ENCODE measurements around the gene CCNK.

CCNK gene

GRCh38 chr14:99466758-99467157 lies 14.5 kb upstream of the CCNK start:
- Histone ChIP-seq H3K4me3 (ENCODE audit: extremely low read depth, insufficient read depth, low read length, poor library complexity, severe bottlenecking) (no peak overlapping the region), H3K27ac (ENCODE audit: low read depth, low read length, severe bottlenecking) (no peak overlapping the region), H3K36me3 (ENCODE audit: control insufficient read depth, insufficient read depth, low read length) (peaks cover 33% of the 10 kb centered on the region), H3K4me1 (ENCODE audit: control insufficient read depth, insufficient read depth, low read length, poor library complexity, severe bottlenecking) (peaks cover 4% of the 10 kb centered on the region), H3K9me3 (ENCODE audit: control insufficient read depth, low read length) (no peaks in the 10 kb centered on the region)
- WGBS, 2 experiments (ENCODE audit: insufficient coverage in 2 of 2), result 100% methylated on average over 1 to 2 of the region's 3 CpGs

GRCh38 chr14:99467336-99468078 lies 13.7 kb upstream of the CCNK start:
- 89 to 92% methylated on average over 7 to 8 of the region's 9 CpGs for WGBS, 2 experiments (ENCODE audit: insufficient coverage in 2 of 2)
- no peak overlapping the region for H3K4me3 ChIP-seq (ENCODE audit: extremely low read depth, insufficient read depth, low read length, poor library complexity, severe bottlenecking)
- peaks cover 28% of the 10 kb centered on the region for H3K36me3 ChIP-seq (ENCODE audit: control insufficient read depth, insufficient read depth, low read length)
- no peak overlapping the region for H3K27ac ChIP-seq (ENCODE audit: low read depth, low read length, severe bottlenecking)
- H3K4me1 ChIP-seq (ENCODE audit: control insufficient read depth, insufficient read depth, low read length, poor library complexity, severe bottlenecking), result peaks cover 4% of the 10 kb centered on the region
- H3K9me3 ChIP-seq (ENCODE audit: control insufficient read depth, low read length), result no peaks in the 10 kb centered on the region

GRCh38 chr14:99468081-99468480 lies 13.1 kb upstream of the CCNK start:
- 91 to 100% methylated on average over 1 to 2 of the region's 4 CpGs for WGBS, 2 experiments (ENCODE audit: insufficient coverage in 2 of 2)
- no peak overlapping the region for H3K27ac ChIP-seq (ENCODE audit: low read depth, low read length, severe bottlenecking)
- peaks cover 22% of the 10 kb centered on the region for H3K36me3 ChIP-seq (ENCODE audit: control insufficient read depth, insufficient read depth, low read length)
- peaks cover 4% of the 10 kb centered on the region for H3K4me1 ChIP-seq (ENCODE audit: control insufficient read depth, insufficient read depth, low read length, poor library complexity, severe bottlenecking)
- no peak overlapping the region for H3K4me3 ChIP-seq (ENCODE audit: extremely low read depth, insufficient read depth, low read length, poor library complexity, severe bottlenecking)
- H3K9me3 ChIP-seq (ENCODE audit: control insufficient read depth, low read length), result no peaks in the 10 kb centered on the region

GRCh38 chr14:99468836-99469592 lies 12.2 kb upstream of the CCNK start:
- Histone ChIP-seq H3K27ac (ENCODE audit: low read depth, low read length, severe bottlenecking) (no peak overlapping the region), H3K36me3 (ENCODE audit: control insufficient read depth, insufficient read depth, low read length) (peaks cover 15% of the 10 kb centered on the region), H3K9me3 (ENCODE audit: control insufficient read depth, low read length) (no peaks in the 10 kb centered on the region), H3K4me3 (ENCODE audit: extremely low read depth, insufficient read depth, low read length, poor library complexity, severe bottlenecking) (no peak overlapping the region), H3K4me1 (ENCODE audit: control insufficient read depth, insufficient read depth, low read length, poor library complexity, severe bottlenecking) (peaks cover 4% of the 10 kb centered on the region)
- WGBS, 2 experiments (ENCODE audit: insufficient coverage in 2 of 2), result 89 to 90% methylated on average over 2 to 4 of the region's 8 CpGs

- no peak overlapping the region for H3K27ac ChIP-seq (ENCODE audit: low read depth, low read length, severe bottlenecking)
- H3K36me3 ChIP-seq (ENCODE audit: control insufficient read depth, insufficient read depth, low read length), result no peaks in the 10 kb centered on the region
- no peak overlapping the region for H3K4me3 ChIP-seq (ENCODE audit: extremely low read depth, insufficient read depth, low read length, poor library complexity, severe bottlenecking)
- H3K4me1 ChIP-seq (ENCODE audit: control insufficient read depth, insufficient read depth, low read length, poor library complexity, severe bottlenecking), result peaks cover 14% of the 10 kb centered on the region
- H3K9me3 ChIP-seq (ENCODE audit: control insufficient read depth, low read length), result no peaks in the 10 kb centered on the region
- 93 to 96% methylated on average over 7 of the region's 7 CpGs for WGBS, 2 experiments (ENCODE audit: insufficient coverage in 2 of 2)
Measured at GRCh38 chr14:99471731-99472130, 9.5 kb upstream of the CCNK start.

- H3K27ac ChIP-seq (ENCODE audit: low read depth, low read length, severe bottlenecking), result no peak overlapping the region
- H3K4me3 ChIP-seq (ENCODE audit: extremely low read depth, insufficient read depth, low read length, poor library complexity, severe bottlenecking), result no peak overlapping the region
- no peaks in the 10 kb centered on the region for H3K36me3 ChIP-seq (ENCODE audit: control insufficient read depth, insufficient read depth, low read length)
- peaks cover 15% of the 10 kb centered on the region for H3K4me1 ChIP-seq (ENCODE audit: control insufficient read depth, insufficient read depth, low read length, poor library complexity, severe bottlenecking)
- no peaks in the 10 kb centered on the region for H3K9me3 ChIP-seq (ENCODE audit: control insufficient read depth, low read length)
- WGBS, 2 experiments (ENCODE audit: insufficient coverage in 2 of 2), result no CpG with 5 or more reads among the region's 4 CpGs
Measured at GRCh38 chr14:99472937-99473336, 8.3 kb upstream of the CCNK start.

- H3K4me3 ChIP-seq (ENCODE audit: extremely low read depth, insufficient read depth, low read length, poor library complexity, severe bottlenecking), result no peak overlapping the region
- no peaks in the 10 kb centered on the region for H3K9me3 ChIP-seq (ENCODE audit: control insufficient read depth, low read length)
- 100% methylated on average over 1 of the region's 3 CpGs; no CpG with 5 or more reads in 1 of the 2 experiments for WGBS, 2 experiments (ENCODE audit: insufficient coverage in 2 of 2)
- H3K36me3 ChIP-seq (ENCODE audit: control insufficient read depth, insufficient read depth, low read length), result no peaks in the 10 kb centered on the region
- peaks cover 16% of the 10 kb centered on the region for H3K4me1 ChIP-seq (ENCODE audit: control insufficient read depth, insufficient read depth, low read length, poor library complexity, severe bottlenecking)
- no peak overlapping the region for H3K27ac ChIP-seq (ENCODE audit: low read depth, low read length, severe bottlenecking)
Measured at GRCh38 chr14:99473458-99473857, 7.8 kb upstream of the CCNK start.

- 83 to 89% methylated on average over 7 to 9 of the region's 9 CpGs for whole genome bisulfite sequencing, 2 experiments (ENCODE audit: insufficient coverage in 2 of 2)
- Histone ChIP-seq H3K36me3 (ENCODE audit: control insufficient read depth, insufficient read depth, low read length) (no peaks in the 10 kb centered on the region), H3K4me1 (ENCODE audit: control insufficient read depth, insufficient read depth, low read length, poor library complexity, severe bottlenecking) (peaks cover 24% of the 10 kb centered on the region), H3K9me3 (ENCODE audit: control insufficient read depth, low read length) (no peaks in the 10 kb centered on the region), H3K27ac (ENCODE audit: low read depth, low read length, severe bottlenecking) (no peak overlapping the region), H3K4me3 (ENCODE audit: extremely low read depth, insufficient read depth, low read length, poor library complexity, severe bottlenecking) (no peak overlapping the region)
Measured at GRCh38 chr14:99475179-99475578, 6.0 kb upstream of the CCNK start.

GRCh38 chr14:99475660-99476059 lies 5.5 kb upstream of the CCNK start:
- 88 to 100% methylated on average over 1 of the region's 2 CpGs for WGBS, 2 experiments (ENCODE audit: insufficient coverage in 2 of 2)
- Histone ChIP-seq H3K27ac (ENCODE audit: low read depth, low read length, severe bottlenecking) (no peak overlapping the region), H3K4me3 (ENCODE audit: extremely low read depth, insufficient read depth, low read length, poor library complexity, severe bottlenecking) (no peak overlapping the region), H3K36me3 (ENCODE audit: control insufficient read depth, insufficient read depth, low read length) (no peaks in the 10 kb centered on the region), H3K4me1 (ENCODE audit: control insufficient read depth, insufficient read depth, low read length, poor library complexity, severe bottlenecking) (peaks cover 24% of the 10 kb centered on the region), H3K9me3 (ENCODE audit: control insufficient read depth, low read length) (no peaks in the 10 kb centered on the region)

GRCh38 chr14:99476864-99477263 lies 4.3 kb upstream of the CCNK start:
- H3K36me3 ChIP-seq (ENCODE audit: control insufficient read depth, insufficient read depth, low read length), result no peaks in the 10 kb centered on the region
- H3K27ac ChIP-seq (ENCODE audit: low read depth, low read length, severe bottlenecking), result no peak overlapping the region
- peaks cover 24% of the 10 kb centered on the region for H3K4me1 ChIP-seq (ENCODE audit: control insufficient read depth, insufficient read depth, low read length, poor library complexity, severe bottlenecking)
- H3K9me3 ChIP-seq (ENCODE audit: control insufficient read depth, low read length), result no peaks in the 10 kb centered on the region
- no peak overlapping the region for H3K4me3 ChIP-seq (ENCODE audit: extremely low read depth, insufficient read depth, low read length, poor library complexity, severe bottlenecking)
- 100% methylated on average over 1 of the region's 1 CpG; no CpG with 5 or more reads in 1 of the 2 experiments for WGBS, 2 experiments (ENCODE audit: insufficient coverage in 2 of 2)

- Histone ChIP-seq H3K4me1 (ENCODE audit: control insufficient read depth, insufficient read depth, low read length, poor library complexity, severe bottlenecking) (peaks cover 31% of the 10 kb centered on the region), H3K4me3 (ENCODE audit: extremely low read depth, insufficient read depth, low read length, poor library complexity, severe bottlenecking) (no peak overlapping the region), H3K36me3 (ENCODE audit: control insufficient read depth, insufficient read depth, low read length) (no peaks in the 10 kb centered on the region), H3K9me3 (ENCODE audit: control insufficient read depth, low read length) (no peaks in the 10 kb centered on the region), H3K27ac (ENCODE audit: low read depth, low read length, severe bottlenecking) (no peak overlapping the region)
- 83 to 90% methylated on average over 1 to 2 of the region's 4 CpGs for WGBS, 2 experiments (ENCODE audit: insufficient coverage in 2 of 2)
Measured at GRCh38 chr14:99478128-99478527, 3.1 kb upstream of the CCNK start.

All from mesodermal cell (in vitro differentiated cells).